HepG2 (cell line): ENCODE measurements around the gene WBP1. TPM values are rescaled to one million over a fixed set of nuclear protein-coding genes. Genes with fewer than 3 reads are reported as not detected.

Experiments used
- ARID2 ChIP-seq: sonication (generic); formaldehyde crosslinking; IDR thresholded peaks from 2 replicates; pipeline ENCODE4 v1.8.1; 2022; ENCODE audit warnings: mild to moderate bottlenecking, missing genetic modification reagents, borderline replicate concordance
- ATF7-NPFF ChIP-seq: sonication (generic); formaldehyde crosslinking; IDR thresholded peaks from 2 replicates; pipeline ENCODE4 v1.8.1; 2023; ENCODE audit warnings: mild to moderate bottlenecking, low read depth, missing genetic modification reagents, moderate library complexity
- CCAR2 ChIP-seq: fragments of 200-400 bp; formaldehyde crosslinking; optimal IDR thresholded peaks from 2 replicates; pipeline ENCODE3; 2018; ENCODE audit warnings: low read depth, mild to moderate bottlenecking, low read length, moderate library complexity
- FOXA3 ChIP-seq: IDR thresholded peaks from 2 replicates; pipeline ENCODE4 v1.6.1; 2016; ENCODE audit warnings: missing genetic modification reagents, missing compliant biosample characterization
- FOXJ3 ChIP-seq: sonication (generic); formaldehyde crosslinking; IDR thresholded peaks from 2 replicates; pipeline ENCODE4 v1.4.0; 2020; ENCODE audit warnings: missing genetic modification reagents, mild to moderate bottlenecking, borderline replicate concordance
- HNRNPL ChIP-seq: fragments of 200-400 bp; formaldehyde crosslinking; IDR thresholded peaks from 2 replicates; pipeline ENCODE4 v1.6.1; 2017; ENCODE audit warnings: mild to moderate bottlenecking, low read depth, low read length
- IKZF4 ChIP-seq: sonication (generic); formaldehyde crosslinking; IDR thresholded peaks from 2 replicates; pipeline ENCODE4 v1.5.1; 2020; ENCODE audit warnings: borderline replicate concordance, mild to moderate bottlenecking, low read depth, missing genetic modification reagents; ENCODE audit errors: not compliant biosample characterization
- IRF2 ChIP-seq: IDR thresholded peaks from 2 replicates; pipeline ENCODE4 v1.6.1; 2018; ENCODE audit warnings: missing genetic modification reagents, missing compliant biosample characterization
- MED1 ChIP-seq: sonication (generic); formaldehyde crosslinking; IDR thresholded peaks from 2 replicates; pipeline ENCODE4 v1.4.0; 2020; ENCODE audit warnings: missing genetic modification reagents
- PPARG ChIP-seq: conservative IDR thresholded peaks from 2 replicates; pipeline ENCODE4 v1.6.1; 2016; ENCODE audit warnings: missing biosample characterization, missing genetic modification reagents
- TMF1 ChIP-seq: sonication (generic); formaldehyde crosslinking; IDR thresholded peaks from 2 replicates; pipeline ENCODE4 v1.8.1; 2022; ENCODE audit warnings: low read depth, missing genetic modification reagents
- ZBTB7B ChIP-seq: sonication (generic); formaldehyde crosslinking; IDR thresholded peaks from 2 replicates; pipeline ENCODE4 v1.4.0; 2020; ENCODE audit warnings: missing genetic modification reagents
- ZNF263 ChIP-seq: sonication (generic); formaldehyde crosslinking; IDR thresholded peaks from 2 replicates; pipeline ENCODE4 v1.4.0; 2020; ENCODE audit warnings: missing genetic modification reagents
- ZNF572 ChIP-seq: sonication (generic); formaldehyde crosslinking; IDR thresholded peaks from 2 replicates; pipeline ENCODE4 v1.5.1; 2020; ENCODE audit warnings: mild to moderate bottlenecking, missing genetic modification reagents
- ZNF703 ChIP-seq: sonication (generic); formaldehyde crosslinking; IDR thresholded peaks from 2 replicates; pipeline ENCODE4 v1.5.1; 2020; ENCODE audit warnings: missing genetic modification reagents, mild to moderate bottlenecking, moderate library complexity, borderline replicate concordance
- ZNF772 ChIP-seq: sonication (generic); formaldehyde crosslinking; IDR thresholded peaks from 2 replicates; pipeline ENCODE4 v1.5.0; 2020; ENCODE audit warnings: mild to moderate bottlenecking, missing genetic modification reagents
- ZNF788 ChIP-seq: sonication (generic); formaldehyde crosslinking; IDR thresholded peaks from 2 replicates; pipeline ENCODE4 v1.5.0; 2020; ENCODE audit warnings: mild to moderate bottlenecking, missing genetic modification reagents, borderline replicate concordance
- ZSCAN22 ChIP-seq: sonication (generic); formaldehyde crosslinking; IDR thresholded peaks from 2 replicates; pipeline ENCODE4 v1.4.0; 2020; ENCODE audit warnings: mild to moderate bottlenecking, missing genetic modification reagents
- polyA plus RNA-seq, 8 experiments: library from polyadenylated mRNA; depleted of rRNA in 3 of 8; stranded (reverse) in 7 of 8; unstranded in 1 of 8; fragments of >200 nt; fragmentation: Illumina TruSeq in 4 of 8; extraction: Trizol in 4 of 8; gene quantifications; 2 replicates each; pipeline versions ENCODE4 v1.2.1 to v1.2.3, GENCODE V29; 2011 to 2016; ENCODE audit warnings: low read depth in 4 of 8, missing spikeins in 1 of 8, mixed read lengths in 1 of 8; ENCODE audit not compliant: insufficient read depth in 1 of 8
- total RNA-seq, 5 experiments: library from RNA; depleted of rRNA; stranded (reverse); fragments of >200 nt; fragmentation: Illumina TruSeq; extraction: Trizol; gene quantifications; 2 replicates each; pipeline ENCODE4 v1.2.3, GENCODE V29; 2016; ENCODE audit warnings: low read depth in 1 of 5
- TF ChIP-seq, protein P1 (sequence below): sonication (generic); formaldehyde crosslinking; IDR thresholded peaks from 2 replicates; pipeline ENCODE4 v1.4.0; 2020; ENCODE audit warnings: missing genetic modification reagents
- TF ChIP-seq, protein P2 (sequence below): sonication (generic); formaldehyde crosslinking; IDR thresholded peaks from 2 replicates; pipeline ENCODE4 v1.9.0; 2022; ENCODE audit warnings: low read depth, missing genetic modification reagents
- TF ChIP-seq, protein P3 (sequence below): IDR thresholded peaks from 2 replicates; pipeline ENCODE4 v1.6.1; 2018; ENCODE audit warnings: missing genetic modification reagents
- TF ChIP-seq, protein P4 (sequence below): IDR thresholded peaks from 2 replicates; pipeline ENCODE4 v1.6.1; 2016

The WBP1 gene
- total and polyA plus RNA-seq, 2 of the 13 experiments (the other 11 are each of a cell fraction or from before 2014, with no cell fraction given) = 38.8 to 85.7 TPM

DNA sequence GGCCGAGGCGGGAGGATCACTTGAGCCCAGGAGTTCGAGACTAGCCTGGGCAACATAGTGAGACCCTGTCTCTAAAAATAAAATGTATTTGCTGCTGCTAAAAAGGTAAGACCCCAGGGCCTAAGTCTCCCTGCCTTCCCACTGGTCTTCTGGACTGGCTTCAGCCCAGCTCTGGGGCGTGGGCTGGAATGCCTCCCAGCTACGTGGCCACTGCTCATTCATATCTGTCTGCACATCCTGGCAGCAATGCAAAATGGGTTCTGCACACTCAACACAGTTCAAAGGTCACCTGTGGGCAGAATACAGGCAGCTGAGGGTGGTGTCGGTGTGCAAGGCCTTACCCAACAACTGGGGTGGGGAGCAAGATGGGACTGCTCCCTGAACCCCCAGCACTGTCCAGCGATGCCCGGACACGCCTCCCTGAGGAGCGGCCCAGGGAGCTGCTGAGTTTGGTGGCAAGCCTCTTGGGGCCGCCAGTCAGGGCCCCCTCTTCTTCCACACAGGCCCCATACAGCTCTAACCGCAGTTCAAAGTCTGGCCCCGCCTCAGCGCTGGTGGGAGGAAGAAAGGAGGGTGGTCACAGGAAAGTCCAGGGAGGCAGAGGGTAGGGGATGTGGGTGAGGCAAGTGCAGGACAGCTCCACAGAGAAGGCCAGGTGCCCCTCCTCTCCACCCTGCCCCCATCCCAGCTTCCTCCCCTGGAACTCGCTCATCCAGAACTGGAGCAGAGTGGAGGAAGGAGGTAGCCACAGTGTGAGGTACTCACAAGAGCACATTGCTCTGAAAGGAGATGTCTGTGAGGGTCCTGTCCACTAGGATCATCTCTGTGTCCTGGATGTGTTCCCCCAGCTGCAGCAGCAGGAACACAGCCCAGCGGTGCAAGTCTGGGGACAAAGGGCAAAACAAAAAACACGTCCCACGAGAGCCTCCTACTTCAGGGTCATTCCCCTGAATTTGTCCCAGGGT is 28.5 kb upstream of the WBP1 start (continued):
- peak; percentile 43 for TF ChIP-seq FOXA3 (CRISPR knock-in tag)
- TF ChIP-seq, protein P1, sequence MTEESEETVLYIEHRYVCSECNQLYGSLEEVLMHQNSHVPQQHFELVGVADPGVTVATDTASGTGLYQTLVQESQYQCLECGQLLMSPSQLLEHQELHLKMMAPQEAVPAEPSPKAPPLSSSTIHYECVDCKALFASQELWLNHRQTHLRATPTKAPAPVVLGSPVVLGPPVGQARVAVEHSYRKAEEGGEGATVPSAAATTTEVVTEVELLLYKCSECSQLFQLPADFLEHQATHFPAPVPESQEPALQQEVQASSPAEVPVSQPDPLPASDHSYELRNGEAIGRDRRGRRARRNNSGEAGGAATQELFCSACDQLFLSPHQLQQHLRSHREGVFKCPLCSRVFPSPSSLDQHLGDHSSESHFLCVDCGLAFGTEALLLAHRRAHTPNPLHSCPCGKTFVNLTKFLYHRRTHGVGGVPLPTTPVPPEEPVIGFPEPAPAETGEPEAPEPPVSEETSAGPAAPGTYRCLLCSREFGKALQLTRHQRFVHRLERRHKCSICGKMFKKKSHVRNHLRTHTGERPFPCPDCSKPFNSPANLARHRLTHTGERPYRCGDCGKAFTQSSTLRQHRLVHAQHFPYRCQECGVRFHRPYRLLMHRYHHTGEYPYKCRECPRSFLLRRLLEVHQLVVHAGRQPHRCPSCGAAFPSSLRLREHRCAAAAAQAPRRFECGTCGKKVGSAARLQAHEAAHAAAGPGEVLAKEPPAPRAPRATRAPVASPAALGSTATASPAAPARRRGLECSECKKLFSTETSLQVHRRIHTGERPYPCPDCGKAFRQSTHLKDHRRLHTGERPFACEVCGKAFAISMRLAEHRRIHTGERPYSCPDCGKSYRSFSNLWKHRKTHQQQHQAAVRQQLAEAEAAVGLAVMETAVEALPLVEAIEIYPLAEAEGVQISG (CRISPR knock-in tag) = peak; percentile 15; the same call in 1 of the 2 replicates
- TF ChIP-seq ZNF772 (CRISPR knock-in tag) = 0 out of 2 replicates have a peak, but pooled peaks have one; percentile 37
- TF ChIP-seq PPARG = 0 out of 2 replicates have a peak, but pooled peaks have one; percentile 48
- peak; percentile 56; the same call in 1 of the 2 replicates for TF ChIP-seq MED1
- peak; percentile 90 for TF ChIP-seq ZBTB7B (CRISPR knock-in tag)
- peak; percentile 87 for TF ChIP-seq ATF7-NPFF (CRISPR knock-in tag)
- TF ChIP-seq ZNF703 (CRISPR knock-in tag) = no peak
- TF ChIP-seq, protein P2, sequence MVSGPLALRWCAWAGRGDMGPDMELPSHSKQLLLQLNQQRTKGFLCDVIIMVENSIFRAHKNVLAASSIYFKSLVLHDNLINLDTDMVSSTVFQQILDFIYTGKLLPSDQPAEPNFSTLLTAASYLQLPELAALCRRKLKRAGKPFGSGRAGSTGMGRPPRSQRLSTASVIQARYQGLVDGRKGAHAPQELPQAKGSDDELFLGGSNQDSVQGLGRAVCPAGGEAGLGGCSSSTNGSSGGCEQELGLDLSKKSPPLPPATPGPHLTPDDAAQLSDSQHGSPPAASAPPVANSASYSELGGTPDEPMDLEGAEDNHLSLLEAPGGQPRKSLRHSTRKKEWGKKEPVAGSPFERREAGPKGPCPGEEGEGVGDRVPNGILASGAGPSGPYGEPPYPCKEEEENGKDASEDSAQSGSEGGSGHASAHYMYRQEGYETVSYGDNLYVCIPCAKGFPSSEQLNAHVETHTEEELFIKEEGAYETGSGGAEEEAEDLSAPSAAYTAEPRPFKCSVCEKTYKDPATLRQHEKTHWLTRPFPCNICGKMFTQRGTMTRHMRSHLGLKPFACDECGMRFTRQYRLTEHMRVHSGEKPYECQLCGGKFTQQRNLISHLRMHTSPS (CRISPR knock-in tag) = peak; percentile 94
- peak; percentile 45; the same call in 1 of the 2 replicates for TF ChIP-seq TMF1 (CRISPR knock-in tag)
- TF ChIP-seq ZSCAN22 = no peak
- TF ChIP-seq IKZF4 (CRISPR knock-in tag) = peak; percentile 21
- TF ChIP-seq HNRNPL = peak; percentile 98
- TF ChIP-seq, protein P3, sequence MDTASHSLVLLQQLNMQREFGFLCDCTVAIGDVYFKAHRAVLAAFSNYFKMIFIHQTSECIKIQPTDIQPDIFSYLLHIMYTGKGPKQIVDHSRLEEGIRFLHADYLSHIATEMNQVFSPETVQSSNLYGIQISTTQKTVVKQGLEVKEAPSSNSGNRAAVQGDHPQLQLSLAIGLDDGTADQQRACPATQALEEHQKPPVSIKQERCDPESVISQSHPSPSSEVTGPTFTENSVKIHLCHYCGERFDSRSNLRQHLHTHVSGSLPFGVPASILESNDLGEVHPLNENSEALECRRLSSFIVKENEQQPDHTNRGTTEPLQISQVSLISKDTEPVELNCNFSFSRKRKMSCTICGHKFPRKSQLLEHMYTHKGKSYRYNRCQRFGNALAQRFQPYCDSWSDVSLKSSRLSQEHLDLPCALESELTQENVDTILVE (CRISPR knock-in tag) = peak; percentile 26; the same call in 1 of the 2 replicates
- TF ChIP-seq FOXJ3 (CRISPR knock-in tag) = no peak
- TF ChIP-seq ZNF788 (CRISPR knock-in tag) = peak; percentile 73; the same call in 1 of the 2 replicates
- TF ChIP-seq ZNF263 (CRISPR knock-in tag) = peak; percentile 63
- TF ChIP-seq, protein P4, sequence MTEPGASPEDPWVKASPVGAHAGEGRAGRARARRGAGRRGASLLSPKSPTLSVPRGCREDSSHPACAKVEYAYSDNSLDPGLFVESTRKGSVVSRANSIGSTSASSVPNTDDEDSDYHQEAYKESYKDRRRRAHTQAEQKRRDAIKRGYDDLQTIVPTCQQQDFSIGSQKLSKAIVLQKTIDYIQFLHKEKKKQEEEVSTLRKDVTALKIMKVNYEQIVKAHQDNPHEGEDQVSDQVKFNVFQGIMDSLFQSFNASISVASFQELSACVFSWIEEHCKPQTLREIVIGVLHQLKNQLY (CRISPR knock-in tag) = peak; percentile 36
- TF ChIP-seq IRF2 (CRISPR knock-in tag) = 0 out of 2 replicates have a peak, but pooled peaks have one; percentile 51
- TF ChIP-seq ZNF572 = no peak
- TF ChIP-seq ARID2 (CRISPR knock-in tag) = 0 out of 2 replicates have a peak, but pooled peaks have one; percentile 70
- TF ChIP-seq CCAR2 = peak; percentile 10
